SK-N-SH (cell line): ENCODE data around the gene OPHN1. TPM values are rescaled to one million over a fixed set of nuclear protein-coding genes. Genes with fewer than 3 reads are reported as not detected.
A peak's percentile ranks its signal among the peaks of the same experiment; 100 is the strongest.

Source experiments
- CTCF ChIA-PET: fragments of 300-600, 350-600 bp; formaldehyde crosslinking; extraction: SDS; loops from one replicate; lab custom pipeline; 2021; lab: Yijun Ruan, JAX
- POLR2A ChIA-PET: fragments of 350-600 bp; sonication (Branson Sonifier 250); formaldehyde crosslinking; extraction: SDS; loops from one replicate; lab custom pipeline; 2020; ENCODE audit warnings: antibody characterized with exemption, inconsistent platforms; lab: Yijun Ruan, JAX
- DNase-seq: peaks from one replicate; pipeline ENCODE4 v3.0.0; 2012
- H2AFZ ChIP-seq: fragments of 200-600 bp; sonication (generic); 2 replicates; pipeline ENCODE4 v1.8.1; 2016; ENCODE audit warnings: antibody characterized with exemption, mild to moderate bottlenecking, low read depth
- H3F3A ChIP-seq: fragments of 200-600 bp; sonication (generic); replicated peaks from 2 replicates; pipeline ENCODE3; 2016; ENCODE audit warnings: antibody characterized with exemption, mild to moderate bottlenecking; ENCODE audit not compliant: insufficient read depth
- H3K27ac ChIP-seq, 2 experiments: fragments of 200-500 bp in 1 of 2; fragments of 200-600 bp in 1 of 2; sonication (Bioruptor generic) in 1 of 2; sonication (generic), shearing (Covaris generic) in 1 of 2; 2 replicates each; pipeline versions ENCODE4 v1.5.1 to v1.6.1; 2014 to 2016; ENCODE audit warnings: low read depth in 2 of 2, inconsistent platforms in 1 of 2, low read length in 1 of 2, mild to moderate bottlenecking in 1 of 2, mixed read lengths in 1 of 2
- H3K27me3 ChIP-seq: fragments of 200-600 bp; sonication (generic), shearing (Covaris generic); 2 replicates; pipeline ENCODE4 v1.6.1; 2016; ENCODE audit warnings: mixed run types; ENCODE audit not compliant: insufficient read depth
- H3K36me3 ChIP-seq, 2 experiments: fragments of 200-500 bp in 1 of 2; fragments of 200-600 bp in 1 of 2; sonication (Bioruptor generic) in 1 of 2; sonication (generic) in 1 of 2; replicated peaks in 1 of 2; 2 replicates each; pipeline versions ENCODE3 to v1.5.1; 2014 to 2016; ENCODE audit warnings: low read length in 1 of 2, mild to moderate bottlenecking in 1 of 2; ENCODE audit not compliant: insufficient read depth in 2 of 2, control insufficient read depth in 1 of 2
- H3K4me1 ChIP-seq, 2 experiments: fragments of 200-500 bp in 1 of 2; fragments of 200-600 bp in 1 of 2; sonication (Bioruptor generic) in 1 of 2; sonication (generic), shearing (Covaris generic) in 1 of 2; 2 replicates each; pipeline versions ENCODE4 v1.5.1 to v1.6.1; 2014 to 2016; ENCODE audit warnings: low read depth in 1 of 2, low read length in 1 of 2, mixed run types in 1 of 2; ENCODE audit not compliant: insufficient read depth in 2 of 2, control insufficient read depth in 1 of 2
- H3K4me2 ChIP-seq: fragments of 200-600 bp; sonication (generic), shearing (Covaris generic); 2 replicates; pipeline ENCODE4 v1.6.1; 2017; ENCODE audit warnings: mixed run types
- H3K4me3 ChIP-seq, 2 experiments: fragments of 200-500 bp in 1 of 2; fragments of 200-600 bp in 1 of 2; sonication (Bioruptor generic) in 1 of 2; sonication (generic), shearing (Covaris generic) in 1 of 2; 2 replicates each; pipeline versions ENCODE4 v1.5.1 to v1.8.1; 2014 to 2016; ENCODE audit warnings: low read depth in 2 of 2, inconsistent platforms in 1 of 2, low read length in 1 of 2, mild to moderate bottlenecking in 1 of 2, mixed read lengths in 1 of 2, moderate library complexity in 1 of 2
- H3K79me2 ChIP-seq: fragments of 200-600 bp; sonication (generic); 2 replicates; pipeline ENCODE4 v1.8.1; 2017; ENCODE audit warnings: mild to moderate bottlenecking; ENCODE audit not compliant: insufficient read depth
- H3K9ac ChIP-seq: fragments of 200-600 bp; sonication (generic); 2 replicates; pipeline ENCODE4 v1.6.1; 2017; ENCODE audit warnings: mixed run types
- H3K9me2 ChIP-seq: fragments of 200-600 bp; sonication (generic); 2 replicates; pipeline ENCODE4 v1.6.1; 2017; ENCODE audit warnings: mixed run types
- H3K9me3 ChIP-seq: fragments of 200-600 bp; sonication (generic); 2 replicates; pipeline ENCODE4 v1.6.1; 2017; ENCODE audit warnings: mixed run types, mild to moderate bottlenecking, moderate library complexity
- H4K20me1 ChIP-seq: fragments of 200-600 bp; sonication (generic); 2 replicates; pipeline ENCODE4 v1.6.1; 2017; ENCODE audit warnings: mild to moderate bottlenecking, mixed run types; ENCODE audit not compliant: insufficient read depth
- CHD2 ChIP-seq: fragments of 150-350 bp; IDR thresholded peaks from 2 replicates; pipeline ENCODE4 v1.6.1; 2018; ENCODE audit warnings: low read length; ENCODE audit not compliant: partially characterized antibody
- CTCF ChIP-seq: fragments of 200-600 bp; sonication (generic); IDR thresholded peaks from 2 replicates; pipeline ENCODE4 v1.6.1; 2017; ENCODE audit warnings: antibody characterized with exemption, mild to moderate bottlenecking, moderate library complexity
- ELF1 ChIP-seq: IDR thresholded peaks from 2 replicates; pipeline ENCODE4 v1.4.0; 2012
- EZH2phosphoT487 ChIP-seq: fragments of 200-600 bp; sonication (generic); IDR thresholded peaks from 2 replicates; pipeline ENCODE4 v1.6.1; 2017; ENCODE audit warnings: low read depth, mixed run types, mild to moderate bottlenecking, antibody characterized with exemption, moderate library complexity, borderline replicate concordance
- FOSL2 ChIP-seq: IDR thresholded peaks from 2 replicates; pipeline ENCODE4 v1.4.0; 2012; ENCODE audit warnings: low read depth, mild to moderate bottlenecking, moderate library complexity, borderline replicate concordance
- FOXJ3 ChIP-seq: sonication (generic); formaldehyde crosslinking; IDR thresholded peaks from 2 replicates; pipeline ENCODE4 v1.5.1; 2020; ENCODE audit warnings: mild to moderate bottlenecking, missing genetic modification reagents
- FOXM1 ChIP-seq: IDR thresholded peaks from 2 replicates; pipeline ENCODE4 v1.4.0; 2012; ENCODE audit warnings: low read depth, mild to moderate bottlenecking
- GABPA ChIP-seq: IDR thresholded peaks from 2 replicates; pipeline ENCODE4 v1.4.0; 2012; ENCODE audit warnings: low read depth, mild to moderate bottlenecking
- GATA2 ChIP-seq: sonication (generic); formaldehyde crosslinking; IDR thresholded peaks from 2 replicates; pipeline ENCODE4 v1.5.0; 2020; ENCODE audit warnings: mild to moderate bottlenecking, missing genetic modification reagents
- IRF3 ChIP-seq: fragments of 150-350 bp; IDR thresholded peaks from 2 replicates; pipeline ENCODE4 v1.6.1; 2016; ENCODE audit warnings: mild to moderate bottlenecking, low read depth, low read length
- JUND ChIP-seq: IDR thresholded peaks from 2 replicates; pipeline ENCODE4 v1.4.0; 2012
- NFIC ChIP-seq: IDR thresholded peaks from 2 replicates; pipeline ENCODE4 v1.4.0; 2012; ENCODE audit warnings: borderline replicate concordance
- NRF1 ChIP-seq: IDR thresholded peaks from 2 replicates; pipeline ENCODE4 v1.6.1; 2012; ENCODE audit warnings: low read depth, mild to moderate bottlenecking, low read length
- PBX3 ChIP-seq: IDR thresholded peaks from 2 replicates; pipeline ENCODE4; 2012
- POLR2AphosphoS5 ChIP-seq: IDR thresholded peaks from 2 replicates; pipeline ENCODE4 v1.6.1; 2012; ENCODE audit warnings: low read depth, low read length
- RAD21 ChIP-seq: IDR thresholded peaks from 2 replicates; pipeline ENCODE4 v1.6.1; 2012; ENCODE audit warnings: mild to moderate bottlenecking, low read length
- RCOR1 ChIP-seq: fragments of 150-350 bp; IDR thresholded peaks from 2 replicates; pipeline ENCODE4 v1.6.1; 2017; ENCODE audit warnings: antibody characterized with exemption, low read length
- RFX5 ChIP-seq: IDR thresholded peaks from 2 replicates; pipeline ENCODE4 v1.6.1; 2012; ENCODE audit warnings: mild to moderate bottlenecking, improper control_type of control experiment, low read length
- RXRA ChIP-seq: IDR thresholded peaks from 2 replicates; pipeline ENCODE4 v1.4.0; 2012; ENCODE audit warnings: low read depth, mild to moderate bottlenecking, borderline replicate concordance
- TAF1 ChIP-seq: IDR thresholded peaks from 2 replicates; pipeline ENCODE4 v1.6.1; 2012; ENCODE audit warnings: low read depth, mild to moderate bottlenecking, low read length, moderate library complexity, borderline replicate concordance
- TCF12 ChIP-seq: IDR thresholded peaks from 2 replicates; pipeline ENCODE4 v1.4.0; 2012
- YY1 ChIP-seq: IDR thresholded peaks from 2 replicates; pipeline ENCODE4 v1.4.0; 2012; ENCODE audit warnings: low read depth, mild to moderate bottlenecking
- ZBTB33 ChIP-seq: IDR thresholded peaks from 2 replicates; pipeline ENCODE4 v1.4.0; 2012; ENCODE audit warnings: low read depth, borderline replicate concordance
- WGBS: methylation state at CpG from one replicate; pipeline ENCODE4 v1.1.6; 2017; ENCODE audit warnings: low lambda C conversion rate; 5-methylcytosine and 5-hydroxymethylcytosine counted together
- polyA plus RNA-seq, 3 experiments: library from polyadenylated mRNA; depleted of rRNA; stranded (reverse); fragments of >200 nt; gene quantifications; 2 replicates each; pipeline ENCODE4 v1.2.3, GENCODE V29; 2012

OPHN1 gene
- polyA plus RNA-seq, 1 of the 3 experiments (the other 2 are of a cell fraction) = 1.7 TPM

- WGBS = 35% methylated on average over 8 of the region's 8 CpGs
- no peak overlapping the region for H3K27ac ChIP-seq
- CTCF ChIA-PET = interaction anchor here (0.6 to 3.8 kb wide), 10 partner anchors 8 to 887 kb away, joined by 3 to 40 read pairs (median 3); partner anchors contain the start of gene OPHN1
Measured at GRCh38 chrX:68462197-68462596, 28.9 kb upstream of the OPHN1 start.

GRCh38 chrX:68461576-68461975 lies 28.3 kb upstream of the OPHN1 start:
- H3K27ac ChIP-seq = no peak overlapping the region
- no peaks in the 10 kb centered on the region; the same call in 1 of the 2 replicates for H3K27me3 ChIP-seq
- H3K9me3 ChIP-seq = no peaks in the 10 kb centered on the region
- H3K9me2 ChIP-seq = no peaks in the 10 kb centered on the region
- ChIA-PET POLR2A (no interaction called here), CTCF (interaction anchor here (1.0 kb wide), 1 partner anchor 265 kb away, joined by 3 read pairs; no protein-coding TSS in a partner anchor)
- H3K36me3 ChIP-seq = no peaks in the 10 kb centered on the region
- H4K20me1 ChIP-seq = no peaks in the 10 kb centered on the region
- no peak overlapping the region for H3K9ac ChIP-seq
- no peak overlapping the region for H3K4me2 ChIP-seq
- DNase-seq = no peak
- no peaks in the 10 kb centered on the region for H3K79me2 ChIP-seq
- H3K4me3 ChIP-seq = no peak overlapping the region
- no peaks in the 10 kb centered on the region for H3F3A ChIP-seq
- no peaks in the 10 kb centered on the region for H3K4me1 ChIP-seq
- no peak overlapping the region for H2AFZ ChIP-seq
- TF ChIP-seq POLR2AphosphoS5 = no peak
- no peak for TF ChIP-seq TCF12
- TF ChIP-seq RFX5 = no peak
- no peak for TF ChIP-seq GATA2
- no peak for TF ChIP-seq CHD2
- no peak for TF ChIP-seq IRF3
- TF ChIP-seq FOXJ3 (CRISPR knock-in tag) = no peak
- no peak for TF ChIP-seq NRF1
- no peak for TF ChIP-seq CTCF
- no peak for TF ChIP-seq FOSL2
- TF ChIP-seq RCOR1 = no peak
- TF ChIP-seq YY1 = no peak
- TF ChIP-seq RXRA = no peak

More at GRCh38 chrX:68462197-68462596, 28.9 kb upstream of the OPHN1 start:
- no peak overlapping the region; a peak in 1 of 4 replicates for H3K4me3 ChIP-seq
- H3F3A ChIP-seq = no peaks in the 10 kb centered on the region
- H3K9me3 ChIP-seq = no peaks in the 10 kb centered on the region
- H3K27me3 ChIP-seq = no peaks in the 10 kb centered on the region; the same call in 1 of the 2 replicates
- POLR2A ChIA-PET = no interaction called here
- H3K79me2 ChIP-seq = no peaks in the 10 kb centered on the region
- no peak overlapping the region for H3K9ac ChIP-seq
- no peak overlapping the region for H3K4me2 ChIP-seq
- H2AFZ ChIP-seq = peak overlapping the region; percentile 45; the same call in 1 of the 2 replicates
- no peak for DNase-seq
- no peaks in the 10 kb centered on the region for H3K36me3 ChIP-seq
- H4K20me1 ChIP-seq = no peaks in the 10 kb centered on the region
- no peak for TF ChIP-seq PBX3
- TF ChIP-seq NRF1 = no peak
- TF ChIP-seq FOXJ3 (CRISPR knock-in tag) = no peak
- no peak for TF ChIP-seq NFIC
- no peak for TF ChIP-seq TAF1
- no peak for TF ChIP-seq JUND
- TF ChIP-seq TCF12 = no peak
- no peak for TF ChIP-seq RFX5
- no peak for TF ChIP-seq EZH2phosphoT487
- TF ChIP-seq ELF1 = no peak
- TF ChIP-seq RAD21 = no peak
- no peak for TF ChIP-seq FOXM1
- TF ChIP-seq ZBTB33 = no peak
- TF ChIP-seq GATA2 = no peak
- TF ChIP-seq GABPA = no peak
- H3K9me2 ChIP-seq = no peaks in the 10 kb centered on the region
- H3K4me1 ChIP-seq = no peaks in the 10 kb centered on the region
